ENCODE measurements around the gene ANXA8. TPM values are rescaled to one million over a fixed set of nuclear protein-coding genes. Genes with fewer than 3 reads are reported as not detected.
"Not testable (repeated sequence)": the region's sequence is repeated elsewhere in the genome, so short reads cannot be mapped to it uniquely, and the experiment has no call there.

Gene ANXA8
- total and polyA plus RNA-seq, 8 donors: 0.15 to 2.1 (median 0.59) TPM; not detected in 4

GRCh38 chr10:47478114-47478513 lies 5.8 kb downstream of the ANXA8 start:
- WGBS, 2 donors: 52 to 70% methylated on average over 2 to 3 of the region's 5 CpGs
- H3K36me3 ChIP-seq; H3K9me3 ChIP-seq; H3K4me3 ChIP-seq; ATAC-seq; intact Hi-C loops (cut with DNase I); FAIRE-seq; H3K27me3 ChIP-seq; DNase-seq; H3K4me1 ChIP-seq; H3K27ac ChIP-seq: not testable (repeated sequence)

- H3K36me3 ChIP-seq; H3K27me3 ChIP-seq; H3K27ac ChIP-seq; FAIRE-seq; H3K4me3 ChIP-seq; H3K9me3 ChIP-seq; intact Hi-C loops (cut with DNase I); ATAC-seq; DNase-seq; H3K4me1 ChIP-seq: not testable (repeated sequence)
- 82 to 95% methylated on average over 6 to 9 of the region's 11 CpGs for WGBS, 2 donors
These were observed 6.8 kb downstream of the ANXA8 start for GRCh38 chr10:47477078-47477477.

GRCh38 chr10:47475101-47475500 lies 8.8 kb downstream of the ANXA8 start:
- WGBS, 2 donors: 80 to 87% methylated on average over 4 to 5 of the region's 5 CpGs
- H3K36me3 ChIP-seq; H3K9me3 ChIP-seq; intact Hi-C loops (cut with DNase I); H3K4me1 ChIP-seq; DNase-seq; H3K27ac ChIP-seq; ATAC-seq; H3K27me3 ChIP-seq; FAIRE-seq; H3K4me3 ChIP-seq: not testable (repeated sequence)

- intact Hi-C loops (cut with DNase I); H3K4me1 ChIP-seq; DNase-seq; H3K36me3 ChIP-seq; H3K27ac ChIP-seq; H3K27me3 ChIP-seq; H3K4me3 ChIP-seq; FAIRE-seq; H3K9me3 ChIP-seq; ATAC-seq: not testable (repeated sequence)
- WGBS, 2 donors: no CpG with 5 or more reads among the region's 7 CpGs
These were observed 10.4 kb downstream of the ANXA8 start for GRCh38 chr10:47473516-47473915.

GRCh38 chr10:47472647-47473046 lies 11.3 kb downstream of the ANXA8 start:
- 81% methylated on average over 1 of the region's 3 CpGs; no CpG with 5 or more reads in 1 of the 2 donors for WGBS, 2 donors
- H3K4me1 ChIP-seq; FAIRE-seq; H3K36me3 ChIP-seq; H3K4me3 ChIP-seq; DNase-seq; H3K27me3 ChIP-seq; H3K27ac ChIP-seq; intact Hi-C loops (cut with DNase I); H3K9me3 ChIP-seq: not testable (repeated sequence)
- peak in 2 of 4 donors; percentile 16 to 24 for ATAC-seq

GRCh38 chr10:47472072-47472471 lies 11.8 kb downstream of the ANXA8 start:
- H3K4me1 ChIP-seq; H3K27me3 ChIP-seq; FAIRE-seq; H3K36me3 ChIP-seq; H3K27ac ChIP-seq; intact Hi-C loops (cut with DNase I); H3K4me3 ChIP-seq; H3K9me3 ChIP-seq; DNase-seq: not testable (repeated sequence)
- peak in 3 of 4 donors; percentile 64 to 75 (median 69) for ATAC-seq
- no CpG with 5 or more reads among the region's 5 CpGs for WGBS, 2 donors

GRCh38 chr10:47468731-47469528 lies 15.0 kb downstream of the ANXA8 start:
- H3K9me3 ChIP-seq; ATAC-seq; intact Hi-C loops (cut with DNase I); DNase-seq; H3K27ac ChIP-seq; H3K36me3 ChIP-seq; H3K4me1 ChIP-seq; H3K4me3 ChIP-seq; FAIRE-seq; H3K27me3 ChIP-seq: not testable (repeated sequence)
- 86 to 90% methylated on average over 14 to 15 of the region's 20 CpGs for WGBS, 2 donors

- WGBS, 2 donors: 75 to 82% methylated on average over 3 to 5 of the region's 7 CpGs
- not testable (repeated sequence) for H3K36me3 ChIP-seq
These were observed 16.0 kb downstream of the ANXA8 start for GRCh38 chr10:47467957-47468356.

GRCh38 chr10:47467458-47467857 lies 16.5 kb downstream of the ANXA8 start:
- intact Hi-C loops (cut with DNase I); ATAC-seq; H3K4me3 ChIP-seq; H3K27ac ChIP-seq; DNase-seq; H3K27me3 ChIP-seq; H3K4me1 ChIP-seq; H3K36me3 ChIP-seq; H3K9me3 ChIP-seq; FAIRE-seq: not testable (repeated sequence)
- 87 to 93% methylated on average over 4 to 5 of the region's 5 CpGs for WGBS, 2 donors

More at GRCh38 chr10:47467957-47468356, 16.0 kb downstream of the ANXA8 start:
- H3K27me3 ChIP-seq; intact Hi-C loops (cut with DNase I); H3K4me1 ChIP-seq; ATAC-seq; DNase-seq; FAIRE-seq; H3K9me3 ChIP-seq; H3K27ac ChIP-seq; H3K4me3 ChIP-seq: not testable (repeated sequence)

- H3K27me3 ChIP-seq; H3K27ac ChIP-seq; ATAC-seq; intact Hi-C loops (cut with DNase I); H3K36me3 ChIP-seq; H3K4me1 ChIP-seq; H3K4me3 ChIP-seq; H3K9me3 ChIP-seq; DNase-seq; FAIRE-seq: not testable (repeated sequence)
- 76 to 83% methylated on average over 12 to 14 of the region's 14 CpGs for WGBS, 2 donors
These were observed 18.5 kb downstream of the ANXA8 start for GRCh38 chr10:47465216-47465917.

GRCh38 chr10:47462577-47463358 lies 21.1 kb downstream of the ANXA8 start:
- H3K4me1 ChIP-seq; H3K36me3 ChIP-seq; H3K4me3 ChIP-seq; H3K9me3 ChIP-seq; DNase-seq; FAIRE-seq; H3K27ac ChIP-seq; intact Hi-C loops (cut with DNase I); H3K27me3 ChIP-seq: not testable (repeated sequence)
- 77 to 100% methylated on average over 3 of the region's 9 CpGs for WGBS, 2 donors
- ATAC-seq: peak; percentile 25 to 52 (median 40)
